HG03460 (cell line): ENCODE measurements around the gene INPP5A.

Experiments used
- ATAC-seq: cut with Tn5 transposase; IDR thresholded peaks from one replicate; pipeline ENCODE4 v1.9.1; 2021; ENCODE audit not compliant: unreplicated experiment

Gene INPP5A

DNA sequence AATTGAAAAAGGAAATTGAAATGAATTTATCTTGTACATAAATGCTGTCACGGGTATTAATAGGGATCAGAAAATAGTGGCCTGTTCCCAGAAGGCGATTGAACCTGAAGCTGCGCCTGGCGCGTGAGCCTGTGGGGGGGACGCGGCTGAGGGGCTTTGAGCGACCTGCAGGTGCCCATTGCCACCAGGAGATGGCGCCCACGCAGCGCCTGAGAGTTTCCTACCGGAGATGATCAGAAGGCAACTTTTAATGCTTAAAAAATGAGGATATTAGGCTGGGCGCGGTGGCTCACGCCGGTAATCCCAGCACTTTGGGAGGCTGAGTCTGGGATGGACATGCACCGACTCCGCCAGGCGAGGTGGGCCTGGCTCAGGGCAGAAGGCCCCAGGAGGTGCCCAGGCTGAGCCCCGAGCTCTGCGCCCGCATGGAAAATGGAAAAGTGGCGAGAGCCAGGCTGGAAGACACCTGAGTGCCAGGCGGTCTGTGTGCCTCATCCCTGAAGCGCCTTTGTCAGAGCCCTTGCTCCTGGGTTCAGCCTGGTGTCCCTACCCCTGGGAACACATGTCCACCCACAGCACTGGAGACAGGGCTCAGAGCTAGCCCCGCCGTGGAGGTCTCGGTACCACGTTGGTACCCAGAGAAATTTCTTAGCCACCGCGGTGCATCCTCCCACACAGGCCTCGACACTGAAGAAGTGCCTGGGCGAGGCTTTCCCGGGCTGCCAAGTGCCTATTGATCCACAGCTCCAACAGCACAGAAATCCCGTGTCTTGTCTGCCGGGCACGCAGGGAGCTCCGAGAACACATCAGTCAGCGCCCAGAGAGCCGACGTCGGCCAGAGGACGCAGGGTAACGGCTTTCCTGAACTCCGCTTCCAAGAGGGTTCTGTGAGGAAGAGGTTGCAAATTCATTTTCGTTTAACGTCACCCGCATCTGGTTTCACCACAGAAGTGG is 117.4 kb downstream of the INPP5A start:
- no peak for ATAC-seq

GRCh38 chr10:132655735-132656134 is 118.1 kb downstream of the INPP5A start:
- no peak for ATAC-seq

- no peak for ATAC-seq
Observed at GRCh38 chr10:132656283-132657126, 118.9 kb downstream of the INPP5A start.

DNA sequence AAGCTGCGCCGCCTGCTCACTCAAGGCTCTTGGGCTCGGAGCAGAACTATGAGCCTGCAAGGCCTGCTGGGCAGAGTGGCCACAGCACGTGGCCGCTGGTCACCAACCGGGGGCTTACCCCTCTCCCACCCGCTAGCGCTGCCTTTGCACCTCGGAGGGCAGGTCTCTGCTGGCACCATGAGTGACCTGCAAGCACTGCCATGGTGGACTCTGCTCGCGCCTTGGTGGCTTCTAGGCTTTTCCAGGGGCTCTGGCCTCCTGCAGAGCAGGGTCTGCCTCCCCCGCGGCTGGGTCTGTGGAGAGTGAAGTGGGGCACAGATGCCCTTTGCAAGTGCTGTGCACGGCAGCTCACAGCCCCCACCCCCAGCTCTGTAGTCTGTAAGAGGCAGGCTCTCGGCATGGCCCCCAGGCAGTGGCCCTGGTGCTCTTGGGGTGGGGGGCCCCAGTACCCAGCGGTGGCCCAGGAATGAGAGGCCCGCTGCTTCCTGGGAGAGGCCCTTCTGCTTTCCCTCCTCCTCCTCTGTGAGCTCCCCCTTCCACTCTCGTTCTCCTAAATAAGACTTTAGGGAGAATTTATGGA is 119.6 kb downstream of the INPP5A start:
- no peak for ATAC-seq

GRCh38 chr10:132657748-132658147 is 120.2 kb downstream of the INPP5A start:
- ATAC-seq = no peak

GRCh38 chr10:132658546-132659205 is 121.1 kb downstream of the INPP5A start:
- no peak for ATAC-seq

DNA sequence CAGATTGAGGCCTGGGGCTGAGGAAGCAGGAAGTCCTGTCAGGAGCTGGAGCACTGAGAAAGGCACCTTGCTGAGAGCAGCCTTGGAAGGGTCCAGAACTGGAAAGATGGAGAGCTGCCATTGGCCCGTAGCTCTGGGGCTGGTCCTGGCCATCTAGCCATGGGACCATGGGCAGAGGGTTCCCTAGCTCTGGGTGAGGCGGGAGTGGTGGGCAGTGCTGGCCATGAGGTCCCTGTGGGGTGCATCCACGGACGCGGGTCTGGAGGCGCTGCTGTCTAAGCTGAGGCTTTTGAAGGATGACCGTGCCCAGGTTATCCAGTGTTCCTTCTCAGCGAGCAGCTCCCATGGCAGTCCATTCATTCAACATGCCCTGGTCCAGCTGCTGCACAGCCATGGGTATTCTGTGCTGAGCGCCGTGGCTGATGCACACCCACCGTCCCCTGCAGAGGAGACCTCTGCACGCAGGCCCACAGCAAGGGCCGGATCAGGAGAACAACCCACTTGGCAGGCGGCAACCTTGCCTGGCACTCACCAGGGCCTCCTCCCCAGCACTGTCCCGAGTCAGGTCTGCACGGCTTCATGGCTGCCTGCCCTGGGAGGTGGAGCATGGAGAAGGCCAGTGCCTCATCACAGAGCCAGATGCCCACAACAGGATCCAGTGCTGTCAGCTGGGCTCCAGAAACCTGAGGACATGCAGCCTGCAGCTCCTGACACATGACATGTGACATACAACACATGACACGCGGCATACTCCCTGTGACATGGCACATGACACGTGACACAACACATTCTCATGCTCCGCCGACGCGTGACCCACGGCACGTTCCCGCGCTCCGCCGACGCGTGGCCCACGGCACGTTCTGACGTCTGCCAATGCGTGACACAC is 121.9 kb downstream of the INPP5A start:
- no peak for ATAC-seq

DNA sequence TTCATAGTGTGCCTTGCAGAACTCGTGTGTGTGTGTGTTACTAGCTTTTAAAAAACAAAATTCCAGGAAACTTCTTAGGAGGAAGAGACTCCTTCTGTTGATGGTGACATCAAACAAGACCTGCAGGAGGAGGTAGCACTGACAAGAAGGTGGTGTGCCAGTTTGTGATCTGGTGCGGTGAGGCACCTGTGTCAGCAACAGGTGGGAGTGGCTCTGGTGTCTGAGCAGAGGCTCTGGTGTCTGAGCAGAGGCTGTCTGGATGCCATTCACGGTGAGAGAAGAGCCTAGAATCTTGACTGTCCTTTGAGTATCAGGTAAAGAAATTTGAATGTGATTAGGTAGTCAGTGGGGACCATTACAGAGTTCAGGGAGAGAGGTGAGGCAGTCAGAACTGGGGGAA is 122.8 kb downstream of the INPP5A start:
- no peak for ATAC-seq

DNA sequence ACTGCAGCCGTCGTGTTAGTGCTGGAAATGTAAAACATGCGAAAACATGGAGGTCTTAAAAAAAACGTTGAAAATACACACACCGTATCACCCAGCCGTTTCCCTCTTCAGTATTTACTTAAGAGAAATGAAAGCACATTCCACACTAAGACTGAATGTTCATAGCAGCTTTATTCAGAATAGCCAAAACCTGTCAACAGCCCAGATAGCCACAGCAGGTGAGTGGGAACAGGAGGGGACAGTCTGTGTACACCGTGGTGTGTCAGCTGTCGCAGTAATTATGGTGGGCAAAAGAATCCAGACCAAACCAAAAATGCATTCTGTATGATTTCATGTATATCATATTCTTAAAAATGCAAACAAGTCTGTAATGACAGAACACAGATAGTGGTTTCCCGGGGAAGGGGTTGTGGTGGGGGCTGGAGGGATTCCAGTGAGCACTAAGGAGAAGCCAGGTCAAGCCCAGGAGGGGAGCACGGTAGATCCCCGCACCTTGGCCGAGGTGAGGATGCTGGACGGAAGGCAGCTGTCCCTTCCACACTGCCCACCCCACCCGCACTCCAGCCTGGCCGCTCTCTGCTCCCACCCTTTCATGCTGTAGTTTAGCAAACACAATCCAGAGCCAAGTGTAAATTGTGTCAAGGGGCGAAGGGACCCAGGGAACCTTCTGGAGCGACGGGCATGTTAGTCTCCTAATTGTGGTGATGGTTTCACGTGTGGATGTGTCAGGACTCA is 124.8 kb downstream of the INPP5A start:
- ATAC-seq = no peak

DNA sequence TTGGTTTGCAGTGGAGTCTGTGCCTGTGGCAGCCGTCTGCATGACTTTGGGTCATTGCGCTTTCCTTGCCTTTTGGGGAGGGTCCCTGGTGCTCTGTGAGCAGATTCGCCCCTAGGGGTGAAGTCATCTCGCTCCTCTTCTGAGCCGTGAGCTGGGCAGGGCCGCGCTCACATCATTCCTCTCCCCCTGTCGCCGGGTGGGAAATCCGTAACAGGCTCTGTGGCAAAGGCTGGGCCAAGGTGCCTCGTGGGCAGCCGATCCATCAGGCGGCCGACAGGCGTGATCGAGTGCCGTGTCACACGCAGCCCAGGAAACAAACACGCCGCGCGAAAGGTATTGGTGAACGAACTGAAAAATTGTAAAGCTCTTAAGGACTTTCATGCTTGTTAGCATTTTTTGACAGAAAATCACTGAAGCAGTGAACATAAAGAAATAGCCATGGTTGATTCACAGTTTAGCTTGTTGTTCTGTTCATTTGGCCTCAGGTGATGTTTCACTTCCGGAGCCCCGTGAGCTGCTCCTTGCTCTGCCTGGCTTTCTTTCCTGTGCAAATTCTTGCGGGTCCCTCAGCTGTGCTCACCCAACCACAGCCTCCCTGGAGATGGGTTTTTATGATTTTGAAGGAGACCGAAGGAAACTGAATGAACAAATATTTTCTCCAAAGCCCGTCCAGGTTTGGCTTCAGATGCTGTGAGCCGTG is 126.2 kb downstream of the INPP5A start:
- no peak for ATAC-seq

DNA sequence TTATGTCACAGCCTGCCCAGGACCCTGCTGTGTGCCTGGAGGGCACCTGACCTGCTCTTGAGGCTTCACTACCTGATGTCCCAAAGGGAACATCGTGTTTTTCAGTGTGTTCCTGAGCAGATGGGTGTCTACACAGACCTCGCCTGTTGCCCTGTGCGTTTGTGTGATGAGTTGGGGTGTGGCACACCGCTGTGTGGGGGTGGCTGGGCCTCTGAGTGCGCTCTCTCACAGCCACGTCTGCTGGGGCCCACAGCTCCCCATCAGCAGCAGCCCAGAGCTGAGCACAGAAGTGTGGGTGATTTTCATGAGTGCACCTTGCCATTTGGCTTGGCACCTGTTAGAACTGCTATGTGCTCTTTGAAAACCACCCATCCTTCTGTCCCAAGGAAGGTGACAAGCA is 126.8 kb downstream of the INPP5A start:
- ATAC-seq = no peak

DNA sequence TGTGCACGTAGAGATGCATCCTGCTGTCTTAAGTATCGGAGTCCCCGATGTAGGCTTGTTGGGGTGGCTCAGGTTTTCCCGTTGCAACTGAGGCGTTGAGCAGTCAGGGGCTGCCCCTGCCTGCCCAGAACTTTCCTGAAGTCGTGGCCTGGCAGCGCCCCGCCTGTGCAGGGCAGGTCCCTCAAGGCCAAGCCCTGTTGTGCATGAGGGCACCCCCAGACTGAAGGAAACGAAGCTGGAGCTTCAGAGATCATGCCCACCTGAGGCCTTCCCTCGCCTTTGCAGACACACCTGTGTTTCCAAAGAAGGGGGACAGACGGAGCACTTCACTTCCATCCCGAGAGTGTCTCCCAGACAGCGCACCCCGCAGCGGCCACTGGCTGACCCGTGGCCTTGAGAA is 127.3 kb downstream of the INPP5A start:
- ATAC-seq = no peak

DNA sequence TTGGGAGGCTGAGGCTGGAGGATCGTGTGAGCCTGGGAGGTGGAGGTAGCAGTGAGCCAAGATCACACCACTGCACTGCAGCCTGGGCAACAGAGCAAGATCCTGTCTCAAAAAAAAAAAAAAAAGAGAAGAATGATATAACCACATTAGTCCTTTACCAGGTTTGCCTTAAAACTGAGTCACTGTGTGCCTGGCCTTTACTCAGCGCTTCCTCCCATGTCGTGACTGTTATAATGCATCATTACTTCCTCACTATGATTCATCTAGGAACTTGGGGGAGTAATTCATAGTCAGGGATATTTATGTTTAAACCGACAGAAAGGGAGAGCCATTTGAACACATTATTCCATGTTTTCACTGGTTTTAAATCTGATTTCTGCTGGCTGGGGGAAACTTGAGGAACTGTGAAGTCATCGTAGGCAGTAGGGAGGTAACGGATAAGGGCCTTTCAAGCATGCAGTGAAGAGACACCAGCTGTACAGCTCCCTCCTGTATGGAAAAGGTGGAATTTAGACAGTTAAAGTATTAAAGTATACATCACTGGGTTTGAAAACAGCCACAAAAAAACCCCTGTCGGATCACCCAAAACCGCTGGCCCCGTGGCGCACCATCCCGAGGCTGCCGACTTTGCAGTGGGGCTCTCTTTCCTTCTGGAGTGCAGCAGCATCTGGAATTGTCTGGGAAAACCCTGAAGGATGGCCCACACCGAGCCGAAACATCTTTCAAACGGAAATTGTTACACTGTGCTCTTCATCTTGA is 128.5 kb downstream of the INPP5A start:
- no peak for ATAC-seq

- ATAC-seq = no peak
Observed at GRCh38 chr10:132666705-132667341, 129.2 kb downstream of the INPP5A start.

- ATAC-seq = no peak
Observed at GRCh38 chr10:132667342-132668047, 129.9 kb downstream of the INPP5A start.

GRCh38 chr10:132668048-132668394 is 130.4 kb downstream of the INPP5A start:
- ATAC-seq = no peak
